ENCODE results near the gene TTC19. TPM values are rescaled to one million over a fixed set of nuclear protein-coding genes. Genes with fewer than 3 reads are reported as not detected.

The TTC19 gene
- total and polyA plus RNA-seq, 2 of the 8 experiments (the other 6 are each of a cell fraction or from before 2014, with no cell fraction given) = 11.8 to 55.0 TPM

DNA sequence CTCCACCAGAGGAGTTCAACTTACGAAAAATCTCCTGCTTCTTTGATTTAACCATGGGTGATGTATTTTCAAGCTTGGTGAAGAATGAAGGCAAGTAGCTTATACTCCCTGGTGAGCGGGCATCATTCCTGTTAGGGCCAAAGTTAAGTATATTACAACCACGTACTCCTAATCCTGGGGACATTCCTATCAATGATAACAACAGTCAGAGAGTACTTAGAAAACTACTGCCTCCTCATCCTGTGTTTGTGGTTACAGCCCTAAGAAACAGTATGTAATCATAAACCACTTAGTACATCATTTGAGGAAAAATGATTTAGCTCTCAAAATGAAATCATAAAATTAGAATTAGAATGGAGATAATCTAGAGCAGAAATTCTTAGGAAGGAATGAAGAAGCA lies 47.3 kb downstream of the TTC19 start:
- Histone ChIP-seq H3K23me2 (ENCODE audit: low read depth, low read length) (no peaks in the 10 kb centered on the region), H3K4me2 (ENCODE audit: insufficient read depth in 1 of 2, low read depth in 2 of 2, low read length in 2 of 2) (no peak overlapping the region), H3K4me3 (ENCODE audit: extremely low read depth in 1 of 4, insufficient read depth in 2 of 4, low read depth in 3 of 4, low read length in 4 of 4) (no peak overlapping the region), H3K36me3 (ENCODE audit: control insufficient read depth in 2 of 4, insufficient read depth in 4 of 4, low read length in 3 of 4) (peaks cover 5 to 45% (median 16%) of the 10 kb centered on the region in 4 experiments; a peak in 7 of 8 replicates), H2BK12ac (ENCODE audit: low read depth, low read length) (no peak overlapping the region), H2AK5ac (ENCODE audit: low read depth, low read length) (no peak overlapping the region), H3K79me1 (ENCODE audit: low read depth, low read length) (no peaks in the 10 kb centered on the region; the same call in 1 of the 2 replicates), H3K56ac (replicated peaks; ENCODE audit: insufficient read length, low read depth, low read length) (no peak overlapping the region), H4K91ac (replicated peaks; ENCODE audit: insufficient read length, low read length) (no peak overlapping the region), H3K18ac (ENCODE audit: extremely low read depth, low read length) (no peak overlapping the region), H2AFZ (ENCODE audit: low read length) (no peak overlapping the region), H3K23ac (ENCODE audit: insufficient read length) (no peak overlapping the region), H2BK5ac (ENCODE audit: low read depth, low read length) (no peak overlapping the region), H4K8ac (ENCODE audit: extremely low read depth, insufficient read depth, low read length) (no peak overlapping the region), H2BK15ac (ENCODE audit: low read length) (no peak overlapping the region), H2BK20ac (ENCODE audit: low read length) (no peak overlapping the region), H4K5ac (ENCODE audit: insufficient read length, low read depth, low read length) (no peak overlapping the region), H3K9ac (replicated peaks in 1 of 4; ENCODE audit: extremely low read depth in 1 of 4, low read depth in 3 of 4, low read length in 3 of 4) (no peak overlapping the region), H3K14ac (ENCODE audit: insufficient read length) (no peak overlapping the region), H3K4ac (replicated peaks; ENCODE audit: insufficient read length, low read depth, low read length) (no peak overlapping the region), H3K4me1 (replicated peaks in 1 of 4; ENCODE audit: control insufficient read depth in 3 of 4, insufficient read depth in 4 of 4, low read length in 3 of 4) (peaks cover 0 to 9% (median 4%) of the 10 kb centered on the region in 4 experiments; a peak in 3 of 7 replicates), H2BK120ac (replicated peaks; ENCODE audit: low read depth, low read length) (no peak overlapping the region), H3K27ac (ENCODE audit: low read depth, low read length) (no peak overlapping the region), H3K27me3 (replicated peaks in 1 of 4; ENCODE audit: control insufficient read depth in 3 of 4, extremely low read depth in 1 of 4, insufficient read depth in 3 of 4, low read length in 3 of 4) (no peaks in the 10 kb centered on the region), H3K79me2 (ENCODE audit: control insufficient read depth in 1 of 2, insufficient read depth in 2 of 2, low read length in 2 of 2) (no peaks in the 10 kb centered on the region), H3K9me3 (ENCODE audit: insufficient read depth in 2 of 2, low read depth in 1 of 2, low read length in 1 of 2) (no peaks in the 10 kb centered on the region), H4K20me1 (replicated peaks in 1 of 2; ENCODE audit: control insufficient read depth in 1 of 2, insufficient read depth in 2 of 2, low read length in 2 of 2) (peaks cover 0 to 2% of the 10 kb centered on the region in 2 experiments)
- CTCF ChIA-PET (ENCODE audit: partially characterized antibody) = interaction anchor here (0.8 to 1.3 kb wide), 2 partner anchors 14 to 368 kb away, joined by 3 to 5 read pairs; partner anchors contain the start of gene TRPV2
- DNase-seq (ENCODE audit: low read depth in 1 of 2, low spot score in 2 of 2) (no peak), FAIRE-seq (no peak)
- 100% methylated on average over 3 of the region's 3 CpGs; no CpG with 5 or more reads in 1 of the 2 experiments for WGBS, 2 experiments (ENCODE audit: extremely low coverage in 1 of 2, insufficient coverage in 1 of 2, insufficient read length in 1 of 2, insufficient replicate concordance in 2 of 2, low coverage in 1 of 2, low lambda C conversion rate in 2 of 2, missing lambda C conversion rate in 1 of 2)
- POLR2A ChIA-PET (ENCODE audit: partially characterized antibody) = interaction anchor here (1.6 kb wide), 1 partner anchor 9 kb away, joined by 6 read pairs; no protein-coding TSS in a partner anchor
- TF ChIP-seq NANOG (IDR thresholded peaks at IDR 0.05; ENCODE audit: insufficient read depth, low read depth, low read length, poor library complexity, severe bottlenecking) (no peak), GTF2F1 (IDR thresholded peaks at IDR 0.05; ENCODE audit: borderline replicate concordance, low read depth, low read length) (no peak), RAD21 (IDR thresholded peaks at IDR 0.05 in 1 of 2, conservative IDR thresholded peaks at IDR 0.05 in 1 of 2; ENCODE audit: low read depth in 2 of 2, low read length in 2 of 2) (no peak), SP4 (IDR thresholded peaks at IDR 0.05; ENCODE audit: low read length) (no peak), CHD2 (IDR thresholded peaks at IDR 0.05; ENCODE audit: low read length) (no peak), ATF2 (IDR thresholded peaks at IDR 0.05; ENCODE audit: low read length) (no peak), TEAD4 (IDR thresholded peaks at IDR 0.05; ENCODE audit: low read depth, low read length) (no peak), TAF7 (optimal IDR thresholded peaks at IDR 0.05; ENCODE audit: borderline replicate concordance, low read depth, low read length) (no peak)
- TF ChIP-seq, protein P1, sequence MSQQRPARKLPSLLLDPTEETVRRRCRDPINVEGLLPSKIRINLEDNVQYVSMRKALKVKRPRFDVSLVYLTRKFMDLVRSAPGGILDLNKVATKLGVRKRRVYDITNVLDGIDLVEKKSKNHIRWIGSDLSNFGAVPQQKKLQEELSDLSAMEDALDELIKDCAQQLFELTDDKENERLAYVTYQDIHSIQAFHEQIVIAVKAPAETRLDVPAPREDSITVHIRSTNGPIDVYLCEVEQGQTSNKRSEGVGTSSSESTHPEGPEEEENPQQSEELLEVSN (IDR thresholded peaks at IDR 0.05) = no peak
- TF ChIP-seq, protein P2, sequence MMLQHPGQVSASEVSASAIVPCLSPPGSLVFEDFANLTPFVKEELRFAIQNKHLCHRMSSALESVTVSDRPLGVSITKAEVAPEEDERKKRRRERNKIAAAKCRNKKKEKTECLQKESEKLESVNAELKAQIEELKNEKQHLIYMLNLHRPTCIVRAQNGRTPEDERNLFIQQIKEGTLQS (IDR thresholded peaks at IDR 0.05; ENCODE audit: insufficient read depth, low read depth, low read length) = no peak

All from H1 (cell line).